ENCODE results near the gene PRRT1.

PRRT1 gene

DNA sequence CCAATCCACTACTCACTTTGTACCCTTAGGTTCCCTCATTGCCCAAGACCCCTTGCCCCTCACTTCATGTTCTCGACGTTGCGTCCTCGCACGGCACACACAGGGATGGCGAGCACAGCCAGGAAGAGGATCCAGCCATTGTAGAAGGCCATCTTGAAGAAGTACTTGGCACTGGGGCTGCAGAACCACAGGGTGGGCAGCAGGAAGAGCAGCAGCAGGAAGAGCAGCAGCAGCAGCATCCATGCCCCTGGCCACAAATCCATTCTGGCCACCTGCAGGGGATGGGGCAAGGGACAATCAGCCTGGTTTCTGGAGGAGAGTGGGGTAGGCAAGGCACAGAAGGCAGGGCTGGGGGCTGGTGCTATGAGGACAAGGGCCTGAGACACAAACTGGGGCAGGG is 19.5 kb upstream of the PRRT1 start:
- Histone ChIP-seq H2AFZ (ENCODE audit: low read depth, low read length) (no peak overlapping the region), H3K4me3 (ENCODE audit: insufficient read depth in 1 of 2, low read depth in 1 of 2, low read length in 2 of 2) (no peak overlapping the region), H3K4me1 (ENCODE audit: control insufficient read depth, insufficient read depth, low read depth, low read length) (peaks cover 21% of the 10 kb centered on the region), H3K18ac (ENCODE audit: low read depth in 1 of 2, low read length in 2 of 2) (no peak overlapping the region), H2BK12ac (ENCODE audit: low read length in 2 of 2) (peak overlapping the region in 1 of 2 experiments; percentile 17), H2BK120ac (ENCODE audit: low read depth, low read length) (no peak overlapping the region), H3K36me3 (ENCODE audit: control insufficient read depth in 1 of 2, insufficient read depth in 2 of 2, low read depth in 1 of 2, low read length in 2 of 2) (peaks cover 52% of the 10 kb centered on the region in 2 experiments), H4K8ac (ENCODE audit: low read length) (no peak overlapping the region), H3K14ac (ENCODE audit: low read length in 2 of 2) (peak overlapping the region in 1 of 2 experiments; percentile 37), H3K27ac (ENCODE audit: low read length, poor library complexity, severe bottlenecking) (no peak overlapping the region), H3K4me2 (ENCODE audit: low read length, poor library complexity, severe bottlenecking) (no peak overlapping the region), H2BK15ac (ENCODE audit: low read depth, poor library complexity, severe bottlenecking) (no peak overlapping the region), H2AK5ac (ENCODE audit: low read length, severe bottlenecking) (no peak overlapping the region), H3K9ac (ENCODE audit: low read length) (no peak overlapping the region), H3K4ac (ENCODE audit: low read depth in 1 of 2, low read length in 2 of 2) (no peak overlapping the region), H2BK5ac (ENCODE audit: low read depth, low read length, poor library complexity, severe bottlenecking) (no peak overlapping the region), H4K91ac (ENCODE audit: low read length) (no peak overlapping the region), H3K79me1 (replicated peaks; ENCODE audit: low read length, poor library complexity, severe bottlenecking) (peaks cover 28% of the 10 kb centered on the region), H3K23ac (ENCODE audit: low read length in 2 of 2) (no peak overlapping the region), H3K27me3 (ENCODE audit: control insufficient read depth in 1 of 2, insufficient read depth in 1 of 2, low read length in 2 of 2) (no peaks in the 10 kb centered on the region), H3K9me3 (ENCODE audit: control insufficient read depth, low read length) (no peaks in the 10 kb centered on the region)
- DNase-seq = no peak
- WGBS = 99% methylated on average over 6 of the region's 6 CpGs

DNA sequence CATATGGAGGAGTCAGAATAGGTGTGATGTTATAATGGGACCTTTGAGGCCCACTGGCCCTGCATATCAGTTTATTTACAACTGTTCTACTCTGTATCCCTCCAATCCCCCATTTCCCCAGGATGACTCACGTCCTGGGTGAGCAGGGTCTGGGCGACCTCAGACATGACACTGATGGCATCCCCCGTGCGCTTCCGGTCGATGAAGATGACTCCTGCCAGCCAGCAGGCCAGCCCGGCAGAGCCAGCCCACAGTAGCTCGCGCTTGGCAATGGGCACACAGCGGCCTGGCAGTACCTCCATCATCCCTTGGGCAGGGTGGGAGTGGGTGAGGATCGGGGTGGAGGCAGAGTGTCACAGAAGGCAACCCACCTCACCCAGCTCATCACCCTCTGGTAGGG is 18.6 kb upstream of the PRRT1 start:
- Histone ChIP-seq H3K9ac (ENCODE audit: low read length) (no peak overlapping the region), H2BK120ac (ENCODE audit: low read depth, low read length) (no peak overlapping the region), H3K14ac (ENCODE audit: low read length in 2 of 2) (no peak overlapping the region), H3K27ac (ENCODE audit: low read length, poor library complexity, severe bottlenecking) (no peak overlapping the region), H2BK5ac (ENCODE audit: low read depth, low read length, poor library complexity, severe bottlenecking) (no peak overlapping the region), H3K36me3 (ENCODE audit: control insufficient read depth in 1 of 2, insufficient read depth in 2 of 2, low read depth in 1 of 2, low read length in 2 of 2) (peaks cover 55 to 59% of the 10 kb centered on the region in 2 experiments), H3K79me1 (replicated peaks; ENCODE audit: low read length, poor library complexity, severe bottlenecking) (peaks cover 27% of the 10 kb centered on the region), H2BK12ac (ENCODE audit: low read length in 2 of 2) (no peak overlapping the region), H3K23ac (ENCODE audit: low read length in 2 of 2) (no peak overlapping the region), H2AK5ac (ENCODE audit: low read length, severe bottlenecking) (no peak overlapping the region), H3K18ac (ENCODE audit: low read depth in 1 of 2, low read length in 2 of 2) (no peak overlapping the region), H2AFZ (ENCODE audit: low read depth, low read length) (no peak overlapping the region), H3K27me3 (ENCODE audit: control insufficient read depth in 1 of 2, insufficient read depth in 1 of 2, low read length in 2 of 2) (no peaks in the 10 kb centered on the region), H3K4me1 (ENCODE audit: control insufficient read depth, insufficient read depth, low read depth, low read length) (peaks cover 21% of the 10 kb centered on the region), H3K4ac (ENCODE audit: low read depth in 1 of 2, low read length in 2 of 2) (no peak overlapping the region), H4K91ac (ENCODE audit: low read length) (no peak overlapping the region), H2BK15ac (ENCODE audit: low read depth, poor library complexity, severe bottlenecking) (no peak overlapping the region), H3K4me3 (ENCODE audit: insufficient read depth in 1 of 2, low read depth in 1 of 2, low read length in 2 of 2) (no peak overlapping the region), H3K9me3 (ENCODE audit: control insufficient read depth, low read length) (no peaks in the 10 kb centered on the region), H4K8ac (ENCODE audit: low read length) (no peak overlapping the region), H3K4me2 (ENCODE audit: low read length, poor library complexity, severe bottlenecking) (no peak overlapping the region)
- no peak for DNase-seq
- 84% methylated on average over 8 of the region's 11 CpGs for WGBS

DNA sequence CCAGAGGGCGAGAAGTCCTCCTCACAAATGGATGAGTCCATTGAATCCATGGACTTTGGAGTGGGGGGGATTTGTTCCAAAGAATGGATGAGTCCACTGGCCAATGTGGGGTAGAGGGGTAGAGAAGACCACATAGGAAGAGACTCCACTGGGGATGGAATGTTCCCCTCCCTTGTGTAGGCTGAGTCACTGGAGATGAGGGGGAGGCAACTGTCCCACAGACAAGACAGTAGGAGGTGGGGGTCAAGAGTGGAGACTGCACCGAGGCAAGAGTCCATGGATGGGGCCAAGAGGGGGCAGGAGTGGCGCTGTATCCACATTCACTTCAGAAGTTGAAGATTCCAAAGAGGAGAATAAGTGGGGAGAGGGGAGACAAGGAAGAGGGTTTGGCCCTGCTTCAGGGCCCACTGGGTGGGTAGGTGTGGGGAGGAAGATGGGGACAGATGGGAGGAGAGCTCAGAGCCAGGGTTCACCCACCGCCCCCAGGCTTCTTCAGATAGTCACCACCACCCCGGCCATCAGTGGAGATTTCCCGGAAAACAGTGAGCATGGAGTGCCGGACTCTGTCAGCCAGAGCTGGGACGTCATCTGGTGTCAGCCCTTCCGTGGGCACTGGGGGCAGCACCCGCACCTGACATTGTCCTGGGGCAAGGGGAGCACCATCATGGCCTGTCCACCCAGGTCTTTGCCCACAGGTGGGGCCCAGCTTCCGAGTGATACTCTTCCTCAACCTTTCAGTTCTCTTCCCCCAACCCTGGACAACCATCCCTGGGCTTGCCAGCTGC is 17.3 kb upstream of the PRRT1 start:
- DNase-seq = no peak
- no peak overlapping the region for H2BK120ac ChIP-seq (ENCODE audit: low read depth, low read length)
- H2BK5ac ChIP-seq (ENCODE audit: low read depth, low read length, poor library complexity, severe bottlenecking) = no peak overlapping the region
- no peak overlapping the region for H3K18ac ChIP-seq (ENCODE audit: low read depth in 1 of 2, low read length in 2 of 2)
- H3K4ac ChIP-seq (ENCODE audit: low read depth in 1 of 2, low read length in 2 of 2) = no peak overlapping the region
- no peaks in the 10 kb centered on the region for H3K27me3 ChIP-seq (ENCODE audit: control insufficient read depth in 1 of 2, insufficient read depth in 1 of 2, low read length in 2 of 2)
- H3K4me2 ChIP-seq (ENCODE audit: low read length, poor library complexity, severe bottlenecking) = no peak overlapping the region
- 94% methylated on average over 11 of the region's 11 CpGs for WGBS
- no peak overlapping the region for H2BK12ac ChIP-seq (ENCODE audit: low read length in 2 of 2)
- H3K4me3 ChIP-seq (ENCODE audit: insufficient read depth in 1 of 2, low read depth in 1 of 2, low read length in 2 of 2) = no peak overlapping the region
- H4K91ac ChIP-seq (ENCODE audit: low read length) = no peak overlapping the region
- no peak overlapping the region for H3K23ac ChIP-seq (ENCODE audit: low read length in 2 of 2)
- no peaks in the 10 kb centered on the region for H3K9me3 ChIP-seq (ENCODE audit: control insufficient read depth, low read length)
- no peak overlapping the region for H3K27ac ChIP-seq (ENCODE audit: low read length, poor library complexity, severe bottlenecking)
- peaks cover 15% of the 10 kb centered on the region for H3K4me1 ChIP-seq (ENCODE audit: control insufficient read depth, insufficient read depth, low read depth, low read length)
- no peak overlapping the region for H4K8ac ChIP-seq (ENCODE audit: low read length)
- H2AK5ac ChIP-seq (ENCODE audit: low read length, severe bottlenecking) = no peak overlapping the region
- no peak overlapping the region for H3K9ac ChIP-seq (ENCODE audit: low read length)
- H3K36me3 ChIP-seq (ENCODE audit: control insufficient read depth in 1 of 2, insufficient read depth in 2 of 2, low read depth in 1 of 2, low read length in 2 of 2) = peaks cover 61 to 64% of the 10 kb centered on the region in 2 experiments
- no peak overlapping the region for H3K14ac ChIP-seq (ENCODE audit: low read length in 2 of 2)
- no peak overlapping the region for H2BK15ac ChIP-seq (ENCODE audit: low read depth, poor library complexity, severe bottlenecking)
- no peak overlapping the region for H2AFZ ChIP-seq (ENCODE audit: low read depth, low read length)
- H3K79me1 ChIP-seq (replicated peaks; ENCODE audit: low read length, poor library complexity, severe bottlenecking) = peaks cover 22% of the 10 kb centered on the region

DNA sequence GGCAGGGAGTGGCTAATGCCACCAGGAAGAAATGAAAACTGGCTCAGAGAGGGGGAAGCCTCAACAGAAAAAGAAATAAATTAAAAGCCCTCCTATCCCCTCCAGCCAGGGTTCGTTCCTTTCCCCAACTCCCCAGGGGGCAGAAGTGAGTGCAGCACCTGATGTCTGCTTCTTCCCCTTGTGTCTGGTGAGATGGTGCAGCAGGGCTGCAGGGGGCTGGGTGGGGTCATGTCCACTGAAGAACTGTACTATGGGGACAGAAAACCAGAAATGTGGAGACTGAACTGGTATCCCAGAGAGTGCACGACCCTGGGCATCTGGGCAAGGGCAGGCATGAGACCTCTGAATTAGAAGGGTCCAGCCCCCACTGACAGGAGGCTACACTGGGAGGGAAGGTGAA is 16.6 kb upstream of the PRRT1 start:
- no peak for DNase-seq
- H3K27ac ChIP-seq (ENCODE audit: low read length, poor library complexity, severe bottlenecking) = no peak overlapping the region
- H3K36me3 ChIP-seq (ENCODE audit: control insufficient read depth in 1 of 2, insufficient read depth in 2 of 2, low read depth in 1 of 2, low read length in 2 of 2) = peaks cover 66 to 67% of the 10 kb centered on the region in 2 experiments
- no peak overlapping the region for H3K23ac ChIP-seq (ENCODE audit: low read length in 2 of 2)
- H3K4me3 ChIP-seq (ENCODE audit: insufficient read depth in 1 of 2, low read depth in 1 of 2, low read length in 2 of 2) = no peak overlapping the region
- H3K14ac ChIP-seq (ENCODE audit: low read length in 2 of 2) = no peak overlapping the region
- peaks cover 20% of the 10 kb centered on the region for H3K79me1 ChIP-seq (replicated peaks; ENCODE audit: low read length, poor library complexity, severe bottlenecking)
- no peak overlapping the region for H2BK12ac ChIP-seq (ENCODE audit: low read length in 2 of 2)
- WGBS = 98% methylated on average over 1 of the region's 2 CpGs
- H2BK120ac ChIP-seq (ENCODE audit: low read depth, low read length) = no peak overlapping the region
- no peak overlapping the region for H4K8ac ChIP-seq (ENCODE audit: low read length)
- no peak overlapping the region for H3K4me2 ChIP-seq (ENCODE audit: low read length, poor library complexity, severe bottlenecking)
- H3K18ac ChIP-seq (ENCODE audit: low read depth in 1 of 2, low read length in 2 of 2) = no peak overlapping the region
- no peaks in the 10 kb centered on the region for H3K9me3 ChIP-seq (ENCODE audit: control insufficient read depth, low read length)
- no peak overlapping the region for H2AK5ac ChIP-seq (ENCODE audit: low read length, severe bottlenecking)
- H3K4me1 ChIP-seq (ENCODE audit: control insufficient read depth, insufficient read depth, low read depth, low read length) = peaks cover 12% of the 10 kb centered on the region
- no peak overlapping the region for H3K4ac ChIP-seq (ENCODE audit: low read depth in 1 of 2, low read length in 2 of 2)
- H2BK5ac ChIP-seq (ENCODE audit: low read depth, low read length, poor library complexity, severe bottlenecking) = no peak overlapping the region
- no peak overlapping the region for H2AFZ ChIP-seq (ENCODE audit: low read depth, low read length)
- no peak overlapping the region for H3K9ac ChIP-seq (ENCODE audit: low read length)
- no peak overlapping the region for H4K91ac ChIP-seq (ENCODE audit: low read length)
- H3K27me3 ChIP-seq (ENCODE audit: control insufficient read depth in 1 of 2, insufficient read depth in 1 of 2, low read length in 2 of 2) = no peaks in the 10 kb centered on the region
- H2BK15ac ChIP-seq (ENCODE audit: low read depth, poor library complexity, severe bottlenecking) = no peak overlapping the region

Measured in mesenchymal stem cell (in vitro differentiated cells and primary cell).